Mucosa of rectum (tissue), 2 donors: Measurements from ENCODE around the gene TBATA.

ENCODE experiments used
- H3K27ac ChIP-seq, 2 donors: one replicate each; pipeline ENCODE4 v1.7.0; 2013; ENCODE audit warnings: inconsistent platforms in 2 of 2, low read depth in 2 of 2, low read length in 2 of 2
- H3K27me3 ChIP-seq, 2 donors: one replicate each; pipeline ENCODE4 v1.7.0; 2013; ENCODE audit warnings: low read length in 2 of 2; ENCODE audit not compliant: control insufficient read depth in 2 of 2, insufficient read depth in 2 of 2
- H3K36me3 ChIP-seq, 2 donors: one replicate each; pipeline ENCODE4 v1.7.0; 2013; ENCODE audit warnings: low read length in 2 of 2; ENCODE audit not compliant: control insufficient read depth in 2 of 2, insufficient read depth in 2 of 2
- H3K4me1 ChIP-seq, 2 donors: one replicate each; pipeline ENCODE4 v1.7.0; 2013; ENCODE audit warnings: low read length in 2 of 2, mild to moderate bottlenecking in 1 of 2; ENCODE audit not compliant: control insufficient read depth in 2 of 2, insufficient read depth in 2 of 2
- H3K4me3 ChIP-seq, 2 donors: one replicate each; pipeline ENCODE4 v1.7.0; 2013; ENCODE audit warnings: low read length in 2 of 2
- H3K9ac ChIP-seq, 2 donors: one replicate each; pipeline ENCODE4 v1.7.0; 2013; ENCODE audit warnings: low read length in 2 of 2, low read depth in 1 of 2, mild to moderate bottlenecking in 1 of 2
- H3K9me3 ChIP-seq, 2 donors: one replicate each; pipeline ENCODE4 v1.7.0; 2013; ENCODE audit warnings: low read length in 2 of 2; ENCODE audit not compliant: control insufficient read depth in 2 of 2
- donor health status: healthy.
- donor health status: Normal muscosa, but diverticular disease.

TBATA gene, protein sequence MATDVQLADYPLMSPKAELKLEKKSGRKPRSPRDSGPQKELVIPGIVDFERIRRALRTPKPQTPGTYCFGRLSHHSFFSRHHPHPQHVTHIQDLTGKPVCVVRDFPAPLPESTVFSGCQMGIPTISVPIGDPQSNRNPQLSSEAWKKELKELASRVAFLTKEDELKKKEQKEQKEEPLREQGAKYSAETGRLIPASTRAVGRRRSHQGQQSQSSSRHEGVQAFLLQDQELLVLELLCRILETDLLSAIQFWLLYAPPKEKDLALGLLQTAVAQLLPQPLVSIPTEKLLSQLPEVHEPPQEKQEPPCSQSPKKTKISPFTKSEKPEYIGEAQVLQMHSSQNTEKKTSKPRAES

DNA sequence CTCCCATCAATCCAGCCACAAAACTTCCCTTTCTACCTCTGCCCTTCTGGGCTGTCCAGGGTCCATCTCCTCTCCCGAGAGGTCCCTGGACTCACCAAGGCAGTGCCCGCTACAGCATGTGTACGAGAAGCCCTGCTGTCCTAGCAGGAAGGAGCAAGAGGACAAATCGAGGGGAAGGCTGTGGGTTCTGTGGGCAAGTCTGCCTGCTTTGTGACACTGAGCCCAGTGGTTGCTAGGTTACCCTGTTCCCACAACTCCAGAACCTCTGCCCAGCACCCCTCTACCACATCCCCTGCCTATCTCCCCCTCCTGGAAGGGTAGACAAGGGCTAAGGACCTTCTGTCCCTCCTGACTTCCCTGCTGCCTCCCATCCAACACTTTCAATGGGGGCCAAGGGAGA is at the start of gene TBATA:
TSS of gene TBATA (minus strand) at position 188 of the 400 bp plus-strand sequence. CDS start 1,998 bp downstream, outside the sequence.
- H3K4me1 ChIP-seq, result peaks cover 0 to under 1% of the 10 kb centered on the region in 2 donors
- H3K9ac ChIP-seq, result no peak within 1 kb of the TSS
- no peaks in the 10 kb centered on the region for H3K27me3 ChIP-seq
- H3K27ac ChIP-seq, result no peak within 1 kb of the TSS
- no peaks in the 10 kb centered on the region for H3K9me3 ChIP-seq
- H3K36me3 ChIP-seq, result no peaks in the 10 kb centered on the region
- no peak within 1 kb of the TSS for H3K4me3 ChIP-seq

DNA sequence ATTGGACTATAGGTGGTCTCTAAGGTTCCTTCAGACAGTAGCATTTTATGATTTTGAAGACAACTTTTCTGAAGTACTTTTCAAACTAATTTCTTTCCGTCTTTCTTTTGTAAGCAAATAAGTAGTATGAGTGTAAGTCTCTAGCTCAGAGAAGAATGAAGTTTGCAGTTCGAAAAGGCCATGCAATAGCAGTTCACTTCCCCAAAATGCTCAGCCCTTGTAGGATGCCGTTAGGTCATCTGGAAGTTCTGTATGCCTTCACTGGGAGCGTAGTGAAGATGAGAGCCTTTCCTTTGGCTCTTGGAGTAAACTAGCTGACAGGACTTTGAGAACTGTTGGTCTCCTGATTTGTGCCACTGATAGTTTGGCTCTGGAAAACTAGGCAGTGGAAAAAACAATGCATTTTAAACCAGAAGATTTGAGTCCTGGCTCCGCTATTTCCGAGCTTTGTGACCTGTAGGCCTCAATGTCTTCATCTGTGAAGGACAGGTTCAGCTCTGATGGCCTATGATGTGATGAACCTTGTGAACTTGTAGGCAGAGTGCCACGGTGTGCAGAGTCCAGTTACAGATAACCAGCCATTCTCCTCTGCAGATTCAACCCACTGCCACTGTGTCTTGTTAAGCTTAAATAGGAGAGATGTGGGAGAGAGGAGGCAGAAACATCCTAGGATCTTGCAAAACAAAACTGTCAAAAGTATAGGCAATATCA is 49.4 kb upstream of the TBATA start:
- Histone ChIP-seq H3K9me3 (peaks cover 0 to 5% of the 10 kb centered on the region in 2 donors), H3K4me1 (peaks cover 19 to 21% of the 10 kb centered on the region in 2 donors), H3K4me3 (no peak overlapping the region), H3K9ac (no peak overlapping the region), H3K36me3 (no peaks in the 10 kb centered on the region), H3K27ac (no peak overlapping the region), H3K27me3 (no peaks in the 10 kb centered on the region)

DNA sequence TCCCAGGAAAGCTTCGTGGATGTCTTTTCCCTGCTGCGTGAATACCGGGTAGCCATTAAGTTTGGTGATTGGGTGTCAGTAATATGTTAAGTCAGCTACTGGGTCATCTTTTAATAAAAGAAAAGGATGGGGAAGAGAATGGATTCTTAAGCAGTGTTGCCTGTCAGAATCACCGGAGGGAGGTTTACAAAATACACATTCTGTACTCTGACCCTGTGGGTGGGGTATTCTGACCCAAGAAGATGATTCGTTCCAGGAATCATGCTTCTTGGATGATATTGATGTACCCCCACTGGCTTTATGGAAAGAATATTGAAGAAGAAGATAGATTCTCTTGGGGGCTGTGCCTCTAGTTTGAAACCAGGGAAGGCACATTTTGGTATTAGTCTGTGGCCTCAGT is 48.8 kb upstream of the TBATA start:
- H3K36me3 ChIP-seq, result no peaks in the 10 kb centered on the region
- peaks cover 0 to 5% of the 10 kb centered on the region in 2 donors for H3K9me3 ChIP-seq
- no peaks in the 10 kb centered on the region for H3K27me3 ChIP-seq
- H3K4me3 ChIP-seq, result no peak overlapping the region
- H3K9ac ChIP-seq, result no peak overlapping the region
- peaks cover 25 to 26% of the 10 kb centered on the region in 2 donors for H3K4me1 ChIP-seq
- no peak overlapping the region for H3K27ac ChIP-seq

DNA sequence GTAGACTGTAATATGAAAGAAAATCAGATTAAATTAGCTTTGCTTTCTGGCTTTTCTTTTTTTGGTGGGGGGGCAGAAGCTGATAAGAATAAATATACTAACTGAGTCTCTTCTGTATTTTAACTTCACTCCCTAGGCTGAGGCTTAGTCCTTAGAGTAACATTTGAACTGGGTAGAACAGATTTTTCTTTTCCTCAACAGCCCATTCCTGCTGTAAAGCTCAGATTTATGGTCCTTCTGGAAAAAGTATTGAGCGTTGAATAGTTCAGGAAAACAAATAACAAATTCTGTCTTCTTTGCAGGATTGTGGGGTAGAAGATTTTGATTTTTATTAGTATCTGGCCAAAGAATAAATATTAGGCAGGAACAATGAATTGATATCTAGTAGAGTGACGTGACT is 48.4 kb upstream of the TBATA start:
- H3K27ac ChIP-seq, result no peak overlapping the region
- H3K36me3 ChIP-seq, result no peaks in the 10 kb centered on the region
- H3K4me3 ChIP-seq, result no peak overlapping the region
- no peak overlapping the region for H3K9ac ChIP-seq
- no peaks in the 10 kb centered on the region for H3K27me3 ChIP-seq
- peaks cover 28 to 30% of the 10 kb centered on the region in 2 donors for H3K4me1 ChIP-seq
- H3K9me3 ChIP-seq, result peaks cover 0 to 5% of the 10 kb centered on the region in 2 donors

DNA sequence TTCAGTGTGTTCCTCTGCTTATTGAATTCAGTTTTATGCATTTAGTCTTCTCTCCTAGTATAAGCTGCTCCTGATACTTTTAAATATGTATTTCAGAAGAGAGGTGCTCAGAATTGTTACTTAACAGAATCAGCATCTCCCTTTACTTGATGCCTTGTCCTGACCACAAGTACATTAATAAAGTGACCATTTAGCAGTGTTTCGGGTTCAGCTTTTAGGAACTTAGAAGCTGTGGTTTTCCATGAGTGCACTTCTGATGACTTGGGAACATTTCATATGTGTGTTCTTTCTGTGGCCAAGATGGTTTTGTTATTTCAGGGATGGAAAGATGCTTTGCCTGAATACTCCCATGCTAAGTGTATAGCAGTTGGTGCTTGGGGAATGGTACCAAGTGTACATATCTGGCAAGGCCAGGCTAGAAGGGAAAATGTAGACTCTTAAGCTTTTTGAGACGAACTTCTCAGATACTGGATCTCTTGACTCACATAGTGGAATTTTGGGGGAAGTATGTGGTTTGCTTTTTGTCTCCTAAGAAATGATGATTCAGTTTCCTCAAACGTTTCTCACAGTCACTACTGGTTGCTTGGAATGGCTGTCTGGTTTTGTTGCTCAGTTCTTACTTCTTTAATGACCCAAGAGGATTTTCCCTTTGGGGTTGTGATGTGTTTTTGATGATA is 47.8 kb upstream of the TBATA start:
- peaks cover 0 to 5% of the 10 kb centered on the region in 2 donors for H3K9me3 ChIP-seq
- peaks cover 28 to 32% of the 10 kb centered on the region in 2 donors for H3K4me1 ChIP-seq
- no peak overlapping the region for H3K27ac ChIP-seq
- no peak overlapping the region for H3K9ac ChIP-seq
- no peaks in the 10 kb centered on the region for H3K36me3 ChIP-seq
- no peak overlapping the region for H3K4me3 ChIP-seq
- no peaks in the 10 kb centered on the region for H3K27me3 ChIP-seq

DNA sequence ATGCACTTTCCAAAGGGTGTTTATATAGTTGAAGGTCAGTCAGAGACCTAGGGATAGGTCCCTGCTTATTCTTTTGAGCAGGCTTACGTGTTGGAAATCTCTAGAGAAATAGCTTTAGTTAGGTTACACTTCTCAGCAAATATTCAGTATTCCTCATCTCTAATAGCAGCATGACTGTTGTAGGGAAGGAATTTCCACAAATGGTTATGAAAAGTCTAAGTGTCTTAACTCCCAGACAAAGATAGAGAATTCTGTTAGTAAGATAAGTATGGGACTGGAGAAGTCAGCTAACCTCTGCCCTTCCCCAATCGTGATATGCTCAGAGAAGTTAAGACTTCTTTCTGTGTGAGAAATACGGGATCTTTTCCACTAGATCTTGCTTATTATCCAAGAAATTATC is 47.0 kb upstream of the TBATA start:
- H3K9ac ChIP-seq, result no peak overlapping the region
- H3K9me3 ChIP-seq, result no peaks in the 10 kb centered on the region
- H3K27ac ChIP-seq, result no peak overlapping the region
- no peaks in the 10 kb centered on the region for H3K36me3 ChIP-seq
- H3K4me3 ChIP-seq, result no peak overlapping the region
- peaks cover 29 to 32% of the 10 kb centered on the region in 2 donors for H3K4me1 ChIP-seq
- no peaks in the 10 kb centered on the region for H3K27me3 ChIP-seq

DNA sequence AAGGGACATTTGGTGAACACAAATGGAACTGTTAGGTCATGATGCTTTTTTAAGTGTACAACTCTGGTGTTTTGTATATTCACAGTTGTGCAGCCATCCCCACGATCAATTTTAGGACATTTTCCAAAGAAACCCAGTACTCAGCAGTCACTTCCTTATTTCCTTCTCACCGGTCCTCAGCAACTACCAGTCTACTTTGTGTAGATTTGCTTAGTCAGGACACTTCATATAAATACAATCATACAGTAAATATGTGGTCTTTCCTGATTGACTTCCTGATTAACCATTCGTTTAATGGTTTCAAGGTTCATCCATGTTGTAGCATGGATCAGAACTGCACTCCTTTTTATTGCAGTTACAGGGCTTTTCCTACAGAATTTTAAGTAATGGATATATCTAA is 45.0 kb upstream of the TBATA start:
- Histone ChIP-seq H3K36me3 (peaks cover 0 to 8% of the 10 kb centered on the region in 2 donors), H3K4me1 (peaks cover 31 to 36% of the 10 kb centered on the region in 2 donors), H3K27ac (peak overlapping the region; percentile 44 to 48), H3K9ac (peak overlapping the region in 1 of 2 donors; percentile 24), H3K27me3 (no peaks in the 10 kb centered on the region), H3K9me3 (no peaks in the 10 kb centered on the region), H3K4me3 (peak overlapping the region in 1 of 2 donors; percentile 6)

DNA sequence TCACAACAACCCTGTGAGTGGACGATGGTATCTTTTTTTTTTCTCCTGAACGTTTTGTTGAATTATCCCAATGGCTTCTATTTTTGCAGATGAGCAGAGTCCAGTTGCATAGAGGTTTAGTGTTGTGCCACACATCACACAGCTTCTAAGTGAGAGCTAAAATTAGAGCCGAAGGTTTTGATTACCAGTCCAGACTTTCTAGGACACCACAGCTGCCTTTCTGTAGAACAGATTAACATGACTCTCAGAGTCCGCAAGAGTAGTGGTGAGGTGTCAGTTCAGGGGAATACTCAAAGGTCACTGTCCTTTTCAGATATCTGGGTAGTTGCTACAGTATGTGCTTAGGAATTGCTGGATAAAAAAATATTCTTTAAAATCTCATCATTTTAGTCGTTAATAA is 44.4 kb upstream of the TBATA start:
- Histone ChIP-seq H3K36me3 (peaks cover 0 to 8% of the 10 kb centered on the region in 2 donors), H3K27me3 (no peaks in the 10 kb centered on the region), H3K27ac (peak overlapping the region in 1 of 2 donors; percentile 48), H3K4me1 (peaks cover 31 to 36% of the 10 kb centered on the region in 2 donors), H3K9me3 (no peaks in the 10 kb centered on the region), H3K9ac (no peak overlapping the region), H3K4me3 (no peak overlapping the region)

DNA sequence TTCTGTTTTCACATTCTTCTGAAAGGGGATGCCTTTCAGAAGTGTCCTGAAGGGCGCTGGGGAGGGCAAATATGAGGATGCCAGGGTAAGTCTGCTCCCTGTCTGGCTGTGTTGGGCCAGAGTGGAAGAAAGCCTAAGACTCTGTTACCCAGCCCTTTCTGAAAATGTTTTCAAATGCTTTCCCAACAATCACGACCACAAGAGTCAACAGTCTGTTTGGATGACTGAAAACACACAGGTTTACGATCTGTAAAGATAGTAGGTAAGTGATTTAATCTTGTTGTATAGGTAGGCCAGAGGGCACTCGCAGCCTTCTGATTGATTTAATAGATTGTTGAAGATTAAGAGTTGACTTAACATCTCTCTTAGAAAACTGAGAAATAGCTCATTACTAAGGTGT is 43.7 kb upstream of the TBATA start:
- no peak overlapping the region for H3K9ac ChIP-seq
- H3K27me3 ChIP-seq, result no peaks in the 10 kb centered on the region
- H3K4me3 ChIP-seq, result no peak overlapping the region
- peaks cover 27 to 36% of the 10 kb centered on the region in 2 donors for H3K4me1 ChIP-seq
- H3K9me3 ChIP-seq, result no peaks in the 10 kb centered on the region
- peak overlapping the region; percentile 2 to 41 for H3K27ac ChIP-seq
- H3K36me3 ChIP-seq, result peaks cover 0 to 8% of the 10 kb centered on the region in 2 donors
